ENCODE measurements around the gene TMEM59L. TPM values are rescaled to one million over a fixed set of nuclear protein-coding genes. Genes with fewer than 3 reads are reported as not detected.

Gene TMEM59L
- total RNA-seq, 1 donor from 2014 or later: 0.11 TPM

GRCh38 chr19:18666784-18667183 lies 54.1 kb downstream of the TMEM59L start:
- DNase-seq (ENCODE audit: low spot score): no peak
- Histone ChIP-seq H3K27ac (no peak overlapping the region), H3K4me1 (peaks cover 5% of the 10 kb centered on the region), H4K20me1 (ENCODE audit: low read depth) (peaks cover 18% of the 10 kb centered on the region), H3K4me3 (no peak overlapping the region), H3K4me2 (no peak overlapping the region), H3F3A (ENCODE audit: low read depth) (peaks cover 1% of the 10 kb centered on the region), H3K9ac (no peak overlapping the region), H3K79me2 (ENCODE audit: low read depth) (no peaks in the 10 kb centered on the region), H3K27me3 (no peaks in the 10 kb centered on the region), H2AFZ (replicated peaks) (no peak overlapping the region), H3K36me3 (no peaks in the 10 kb centered on the region), H3K9me3 (ENCODE audit: low read depth) (no peaks in the 10 kb centered on the region)
- peaks cover 9% of the 10 kb centered on the region for H3K4me1 Mint-ChIP-seq
- TF ChIP-seq, protein P1, sequence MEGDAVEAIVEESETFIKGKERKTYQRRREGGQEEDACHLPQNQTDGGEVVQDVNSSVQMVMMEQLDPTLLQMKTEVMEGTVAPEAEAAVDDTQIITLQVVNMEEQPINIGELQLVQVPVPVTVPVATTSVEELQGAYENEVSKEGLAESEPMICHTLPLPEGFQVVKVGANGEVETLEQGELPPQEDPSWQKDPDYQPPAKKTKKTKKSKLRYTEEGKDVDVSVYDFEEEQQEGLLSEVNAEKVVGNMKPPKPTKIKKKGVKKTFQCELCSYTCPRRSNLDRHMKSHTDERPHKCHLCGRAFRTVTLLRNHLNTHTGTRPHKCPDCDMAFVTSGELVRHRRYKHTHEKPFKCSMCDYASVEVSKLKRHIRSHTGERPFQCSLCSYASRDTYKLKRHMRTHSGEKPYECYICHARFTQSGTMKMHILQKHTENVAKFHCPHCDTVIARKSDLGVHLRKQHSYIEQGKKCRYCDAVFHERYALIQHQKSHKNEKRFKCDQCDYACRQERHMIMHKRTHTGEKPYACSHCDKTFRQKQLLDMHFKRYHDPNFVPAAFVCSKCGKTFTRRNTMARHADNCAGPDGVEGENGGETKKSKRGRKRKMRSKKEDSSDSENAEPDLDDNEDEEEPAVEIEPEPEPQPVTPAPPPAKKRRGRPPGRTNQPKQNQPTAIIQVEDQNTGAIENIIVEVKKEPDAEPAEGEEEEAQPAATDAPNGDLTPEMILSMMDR (IDR thresholded peaks at IDR 0.05): no peak
- TF ChIP-seq EZH2phosphoT487 (IDR thresholded peaks at IDR 0.05) (no peak), EZH2 (IDR thresholded peaks at IDR 0.05) (no peak)
- H3K9me3 Mint-ChIP-seq: no peaks in the 10 kb centered on the region
- no peak overlapping the region for H3K4me3 Mint-ChIP-seq
- H3K27ac Mint-ChIP-seq: no peak overlapping the region
- H3K27me3 Mint-ChIP-seq (ENCODE audit: insufficient read depth, low read depth): no peaks in the 10 kb centered on the region
- peaks cover 5% of the 10 kb centered on the region for H3K36me3 Mint-ChIP-seq

DNA sequence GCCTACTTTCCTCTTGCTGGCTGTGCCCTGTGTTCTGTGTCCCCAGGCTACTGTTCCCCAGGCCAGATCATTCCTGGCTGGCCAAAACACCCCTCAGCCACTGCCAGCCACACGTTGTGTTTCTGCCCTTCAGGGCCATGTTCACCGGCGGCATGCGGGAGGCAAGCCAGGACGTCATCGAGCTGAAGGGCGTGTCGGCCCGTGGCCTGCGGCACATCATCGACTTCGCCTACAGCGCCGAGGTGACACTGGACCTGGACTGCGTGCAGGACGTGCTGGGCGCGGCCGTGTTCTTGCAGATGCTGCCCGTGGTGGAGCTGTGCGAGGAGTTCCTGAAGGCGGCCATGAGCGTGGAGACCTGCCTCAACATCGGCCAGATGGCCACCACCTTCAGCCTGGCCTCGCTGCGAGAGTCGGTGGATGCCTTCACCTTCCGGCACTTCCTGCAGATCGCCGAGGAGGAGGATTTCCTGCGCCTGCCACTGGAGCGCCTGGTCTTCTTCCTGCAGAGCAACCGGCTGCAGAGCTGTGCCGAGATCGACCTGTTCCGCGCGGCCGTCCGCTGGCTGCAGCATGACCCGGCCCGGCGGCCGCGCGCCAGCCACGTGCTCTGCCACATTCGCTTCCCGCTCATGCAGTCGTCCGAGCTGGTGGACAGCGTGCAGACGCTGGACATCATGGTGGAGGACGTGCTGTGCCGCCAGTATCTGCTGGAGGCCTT lies 55.0 kb downstream of the TMEM59L start:
- H3K9me3 Mint-ChIP-seq: no peaks in the 10 kb centered on the region
- peaks cover 9% of the 10 kb centered on the region for H4K20me1 ChIP-seq (ENCODE audit: low read depth)
- no peak for TF ChIP-seq EZH2 (IDR thresholded peaks at IDR 0.05)
- no peak for TF ChIP-seq EZH2phosphoT487 (IDR thresholded peaks at IDR 0.05)
- TF ChIP-seq, protein P1 (IDR thresholded peaks at IDR 0.05): no peak
- H3K27me3 Mint-ChIP-seq (ENCODE audit: insufficient read depth, low read depth): peaks cover 2% of the 10 kb centered on the region
- no peak overlapping the region for H3K4me3 ChIP-seq
- H3K4me3 Mint-ChIP-seq: no peak overlapping the region
- H3K27me3 ChIP-seq: no peaks in the 10 kb centered on the region
- H3K27ac Mint-ChIP-seq: no peak overlapping the region
- no peaks in the 10 kb centered on the region for H3K36me3 ChIP-seq
- H3K27ac ChIP-seq: no peak overlapping the region
- no peak overlapping the region for H2AFZ ChIP-seq (replicated peaks)
- peaks cover 5% of the 10 kb centered on the region for H3K4me1 ChIP-seq
- no peak overlapping the region for H3K9ac ChIP-seq
- H3K4me1 Mint-ChIP-seq: peaks cover 11% of the 10 kb centered on the region
- no peak for DNase-seq (ENCODE audit: low spot score)
- no peaks in the 10 kb centered on the region for H3K9me3 ChIP-seq (ENCODE audit: low read depth)
- no peak overlapping the region for H3K4me2 ChIP-seq
- no peaks in the 10 kb centered on the region for H3K79me2 ChIP-seq (ENCODE audit: low read depth)
- peaks cover 7% of the 10 kb centered on the region for H3F3A ChIP-seq (ENCODE audit: low read depth)
- peaks cover 5% of the 10 kb centered on the region for H3K36me3 Mint-ChIP-seq

DNA sequence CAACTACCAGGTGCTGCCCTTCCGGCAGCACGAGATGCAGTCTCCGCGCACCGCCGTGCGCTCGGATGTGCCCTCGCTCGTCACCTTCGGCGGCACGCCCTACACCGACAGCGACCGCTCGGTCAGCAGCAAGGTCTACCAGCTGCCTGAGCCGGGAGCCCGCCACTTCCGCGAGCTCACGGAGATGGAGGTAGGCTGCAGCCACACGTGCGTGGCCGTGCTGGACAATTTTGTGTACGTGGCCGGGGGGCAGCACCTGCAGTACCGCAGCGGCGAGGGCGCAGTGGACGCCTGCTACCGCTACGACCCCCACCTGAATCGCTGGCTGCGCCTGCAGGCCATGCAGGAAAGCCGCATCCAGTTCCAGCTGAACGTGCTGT lies 55.6 kb downstream of the TMEM59L start:
- Histone ChIP-seq H3K9me3 (ENCODE audit: low read depth) (no peaks in the 10 kb centered on the region), H3K27me3 (no peaks in the 10 kb centered on the region), H3F3A (ENCODE audit: low read depth) (peaks cover 7% of the 10 kb centered on the region), H3K4me2 (no peak overlapping the region), H3K9ac (no peak overlapping the region), H3K79me2 (ENCODE audit: low read depth) (no peaks in the 10 kb centered on the region), H3K27ac (no peak overlapping the region), H3K4me1 (peaks cover under 1% of the 10 kb centered on the region), H4K20me1 (ENCODE audit: low read depth) (peaks cover 3% of the 10 kb centered on the region), H3K36me3 (no peaks in the 10 kb centered on the region), H2AFZ (replicated peaks) (no peak overlapping the region), H3K4me3 (no peak overlapping the region)
- Mint-ChIP-seq H3K36me3 (peaks cover 5% of the 10 kb centered on the region), H3K4me3 (no peak overlapping the region), H3K4me1 (peaks cover 10% of the 10 kb centered on the region), H3K27ac (no peak overlapping the region), H3K9me3 (no peaks in the 10 kb centered on the region), H3K27me3 (ENCODE audit: insufficient read depth, low read depth) (peaks cover 2% of the 10 kb centered on the region)
- no peak for DNase-seq (ENCODE audit: low spot score)
- TF ChIP-seq EZH2phosphoT487 (IDR thresholded peaks at IDR 0.05): no peak
- TF ChIP-seq, protein P1 (IDR thresholded peaks at IDR 0.05): no peak
- TF ChIP-seq EZH2 (IDR thresholded peaks at IDR 0.05): no peak

All from neural progenitor cell (in vitro differentiated cells).